Measurements from ENCODE around the gene CHD1.

The CHD1 gene

GRCh38 chr5:98928873-98929709, at the start of gene CHD1:
Gene CHD1, minus strand, starts transcription at chr5:98929007. Its CDS starts 2,621 bp downstream, at chr5:98926386.
- TF ChIP-seq, protein P1, sequence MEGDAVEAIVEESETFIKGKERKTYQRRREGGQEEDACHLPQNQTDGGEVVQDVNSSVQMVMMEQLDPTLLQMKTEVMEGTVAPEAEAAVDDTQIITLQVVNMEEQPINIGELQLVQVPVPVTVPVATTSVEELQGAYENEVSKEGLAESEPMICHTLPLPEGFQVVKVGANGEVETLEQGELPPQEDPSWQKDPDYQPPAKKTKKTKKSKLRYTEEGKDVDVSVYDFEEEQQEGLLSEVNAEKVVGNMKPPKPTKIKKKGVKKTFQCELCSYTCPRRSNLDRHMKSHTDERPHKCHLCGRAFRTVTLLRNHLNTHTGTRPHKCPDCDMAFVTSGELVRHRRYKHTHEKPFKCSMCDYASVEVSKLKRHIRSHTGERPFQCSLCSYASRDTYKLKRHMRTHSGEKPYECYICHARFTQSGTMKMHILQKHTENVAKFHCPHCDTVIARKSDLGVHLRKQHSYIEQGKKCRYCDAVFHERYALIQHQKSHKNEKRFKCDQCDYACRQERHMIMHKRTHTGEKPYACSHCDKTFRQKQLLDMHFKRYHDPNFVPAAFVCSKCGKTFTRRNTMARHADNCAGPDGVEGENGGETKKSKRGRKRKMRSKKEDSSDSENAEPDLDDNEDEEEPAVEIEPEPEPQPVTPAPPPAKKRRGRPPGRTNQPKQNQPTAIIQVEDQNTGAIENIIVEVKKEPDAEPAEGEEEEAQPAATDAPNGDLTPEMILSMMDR (conservative IDR thresholded peaks at IDR 0.05; ENCODE audit: low read depth, low read length): no peak
- H3K4me3 ChIP-seq (ENCODE audit: low read depth, low read length): peak within 1 kb of the TSS; percentile 80
- peak; percentile 98 for DNase-seq (ENCODE audit: low read depth)

- DNase-seq (ENCODE audit: low read depth): no peak
- no peak overlapping the region for H3K4me3 ChIP-seq (ENCODE audit: low read depth, low read length)
- TF ChIP-seq, protein P1 (conservative IDR thresholded peaks at IDR 0.05; ENCODE audit: low read depth, low read length): no peak
These were observed 49.7 kb upstream of the CHD1 start for GRCh38 chr5:98978528-98978927.

- TF ChIP-seq, protein P1 (conservative IDR thresholded peaks at IDR 0.05; ENCODE audit: low read depth, low read length): no peak
- H3K4me3 ChIP-seq (ENCODE audit: low read depth, low read length): no peak overlapping the region
- no peak for DNase-seq (ENCODE audit: low read depth)
These were observed 48.9 kb upstream of the CHD1 start for GRCh38 chr5:98977723-98978122.

GRCh38 chr5:98975682-98976407, 47.0 kb upstream of the CHD1 start:
- TF ChIP-seq, protein P1 (conservative IDR thresholded peaks at IDR 0.05; ENCODE audit: low read depth, low read length): no peak
- no peak for DNase-seq (ENCODE audit: low read depth)
- no peak overlapping the region for H3K4me3 ChIP-seq (ENCODE audit: low read depth, low read length)

DNA sequence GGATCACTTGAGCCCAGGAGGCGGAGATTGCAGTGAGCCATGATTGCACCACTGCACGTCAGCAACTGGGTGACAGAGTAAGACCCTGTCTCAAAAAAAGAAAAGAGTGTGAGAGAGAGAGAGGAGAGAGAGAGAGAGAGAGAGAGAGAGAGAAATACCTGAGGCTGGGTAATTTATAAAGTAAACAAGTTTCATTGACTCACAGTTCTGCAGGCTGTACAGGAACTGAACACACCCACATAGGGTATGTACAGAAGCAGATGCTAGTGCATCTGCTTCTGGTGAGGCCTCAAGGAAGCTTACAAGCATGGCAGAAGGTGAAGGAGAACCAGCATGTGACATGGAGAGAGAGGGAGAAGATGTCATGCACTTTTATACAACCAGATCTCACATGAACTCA, 46.4 kb upstream of the CHD1 start:
- TF ChIP-seq, protein P1 (conservative IDR thresholded peaks at IDR 0.05; ENCODE audit: low read depth, low read length): no peak
- peak; percentile 26 for DNase-seq (ENCODE audit: low read depth)
- no peak overlapping the region for H3K4me3 ChIP-seq (ENCODE audit: low read depth, low read length)

GRCh38 chr5:98969400-98969799, 40.6 kb upstream of the CHD1 start:
- TF ChIP-seq, protein P1 (conservative IDR thresholded peaks at IDR 0.05; ENCODE audit: low read depth, low read length): no peak
- DNase-seq (ENCODE audit: low read depth): no peak
- no peak overlapping the region for H3K4me3 ChIP-seq (ENCODE audit: low read depth, low read length)
